Measurements from ENCODE around the gene CPNE7. TPM values are rescaled to one million over a fixed set of nuclear protein-coding genes. Genes with fewer than 3 reads are reported as not detected.

The CPNE7 gene
- total RNA-seq, 1 donor: 13.1 TPM

- no peak for TF ChIP-seq CTCF (IDR thresholded peaks at IDR 0.05; ENCODE audit: insufficient read depth, low read length)
- DNase-seq (ENCODE audit: low read depth): no peak
- H3K4me3 ChIP-seq (ENCODE audit: low read depth, low read length): no peak overlapping the region
Observed at GRCh38 chr16:89636663-89637062, 61.1 kb downstream of the CPNE7 start.

GRCh38 chr16:89637379-89637778 lies 61.8 kb downstream of the CPNE7 start:
- H3K4me3 ChIP-seq (ENCODE audit: low read depth, low read length): no peak overlapping the region
- TF ChIP-seq CTCF (IDR thresholded peaks at IDR 0.05; ENCODE audit: insufficient read depth, low read length): no peak
- DNase-seq (ENCODE audit: low read depth): no peak

- no peak overlapping the region for H3K4me3 ChIP-seq (ENCODE audit: low read depth, low read length)
- no peak for TF ChIP-seq CTCF (IDR thresholded peaks at IDR 0.05; ENCODE audit: insufficient read depth, low read length)
- no peak for DNase-seq (ENCODE audit: low read depth)
Observed at GRCh38 chr16:89638455-89638854, 62.9 kb downstream of the CPNE7 start.

- no peak overlapping the region for H3K4me3 ChIP-seq (ENCODE audit: low read depth, low read length)
- DNase-seq (ENCODE audit: low read depth): no peak
- no peak for TF ChIP-seq CTCF (IDR thresholded peaks at IDR 0.05; ENCODE audit: insufficient read depth, low read length)
Observed at GRCh38 chr16:89639385-89639784, 63.8 kb downstream of the CPNE7 start.

GRCh38 chr16:89641458-89642119 lies 66.0 kb downstream of the CPNE7 start:
- no peak overlapping the region for H3K4me3 ChIP-seq (ENCODE audit: low read depth, low read length)
- TF ChIP-seq CTCF (IDR thresholded peaks at IDR 0.05; ENCODE audit: insufficient read depth, low read length): no peak
- no peak for DNase-seq (ENCODE audit: low read depth)

- TF ChIP-seq CTCF (IDR thresholded peaks at IDR 0.05; ENCODE audit: insufficient read depth, low read length): no peak
- no peak overlapping the region for H3K4me3 ChIP-seq (ENCODE audit: low read depth, low read length)
- DNase-seq (ENCODE audit: low read depth): no peak
Observed at GRCh38 chr16:89642574-89642973, 67.0 kb downstream of the CPNE7 start.

- TF ChIP-seq CTCF (IDR thresholded peaks at IDR 0.05; ENCODE audit: insufficient read depth, low read length): no peak
- no peak for DNase-seq (ENCODE audit: low read depth)
- H3K4me3 ChIP-seq (ENCODE audit: low read depth, low read length): no peak overlapping the region
Observed at GRCh38 chr16:89643769-89644300, 68.3 kb downstream of the CPNE7 start.

Data from fibroblast of the aortic adventitia (primary cell).